ENCODE results near the gene ZNF362. TPM values are rescaled to one million over a fixed set of nuclear protein-coding genes. Genes with fewer than 3 reads are reported as not detected.
A peak's percentile ranks its signal among the peaks of the same experiment; 100 is the strongest.

The ZNF362 gene
- total and polyA plus RNA-seq, 8 donors = 1.3 to 49.8 (median 8.8) TPM

DNA sequence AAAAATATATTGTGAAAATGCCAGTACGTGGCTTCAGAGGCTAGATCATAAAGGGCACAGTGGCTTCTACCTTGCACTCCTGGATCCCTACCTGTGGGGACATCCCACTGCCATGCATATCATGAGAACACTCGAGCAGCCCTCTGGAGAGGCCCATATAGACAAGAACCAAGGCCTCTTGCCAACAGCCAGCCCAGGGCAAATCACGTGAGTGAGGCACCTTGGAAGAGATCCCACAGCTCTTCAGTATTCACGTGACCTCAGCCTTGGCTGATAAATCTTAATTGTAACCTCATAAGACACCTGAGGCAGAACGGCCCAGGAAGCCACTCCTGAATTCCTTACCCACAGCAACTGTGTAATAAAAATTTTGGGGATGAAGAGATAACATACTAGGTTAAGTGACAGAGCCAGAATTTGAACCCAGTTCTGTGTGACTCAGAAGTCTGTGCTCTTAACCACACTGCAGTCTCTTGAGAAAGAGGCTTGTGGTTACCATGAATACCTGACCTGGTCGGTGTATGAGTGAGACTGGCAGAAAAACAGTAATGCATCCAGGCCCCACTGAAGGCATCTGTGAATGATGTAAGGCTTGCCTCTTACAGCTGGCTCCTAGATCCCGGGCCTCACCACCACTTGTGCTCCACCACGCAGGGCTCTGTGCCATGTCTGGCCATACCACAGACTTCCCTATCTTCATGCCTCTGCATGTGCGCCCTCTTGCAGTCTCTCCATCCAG lies 71.5 kb downstream of the ZNF362 start:
- H3K36me3 ChIP-seq = peaks cover 96 to 100% (median 100%) of the 10 kb centered on the region in 4 donors
- no peak overlapping the region for H3K4me3 ChIP-seq
- DNase-seq = peak in 1 of 2 donors; percentile 69
- H3K27ac ChIP-seq = peak overlapping the region in 4 of 5 donors; percentile 13 to 69 (median 60)
- intact Hi-C loops (cut with DNase I; ENCODE audit: low total_unique reads) = no loop called here
- TF ChIP-seq, protein P1, sequence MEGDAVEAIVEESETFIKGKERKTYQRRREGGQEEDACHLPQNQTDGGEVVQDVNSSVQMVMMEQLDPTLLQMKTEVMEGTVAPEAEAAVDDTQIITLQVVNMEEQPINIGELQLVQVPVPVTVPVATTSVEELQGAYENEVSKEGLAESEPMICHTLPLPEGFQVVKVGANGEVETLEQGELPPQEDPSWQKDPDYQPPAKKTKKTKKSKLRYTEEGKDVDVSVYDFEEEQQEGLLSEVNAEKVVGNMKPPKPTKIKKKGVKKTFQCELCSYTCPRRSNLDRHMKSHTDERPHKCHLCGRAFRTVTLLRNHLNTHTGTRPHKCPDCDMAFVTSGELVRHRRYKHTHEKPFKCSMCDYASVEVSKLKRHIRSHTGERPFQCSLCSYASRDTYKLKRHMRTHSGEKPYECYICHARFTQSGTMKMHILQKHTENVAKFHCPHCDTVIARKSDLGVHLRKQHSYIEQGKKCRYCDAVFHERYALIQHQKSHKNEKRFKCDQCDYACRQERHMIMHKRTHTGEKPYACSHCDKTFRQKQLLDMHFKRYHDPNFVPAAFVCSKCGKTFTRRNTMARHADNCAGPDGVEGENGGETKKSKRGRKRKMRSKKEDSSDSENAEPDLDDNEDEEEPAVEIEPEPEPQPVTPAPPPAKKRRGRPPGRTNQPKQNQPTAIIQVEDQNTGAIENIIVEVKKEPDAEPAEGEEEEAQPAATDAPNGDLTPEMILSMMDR (IDR thresholded peaks at IDR 0.05) = no peak
- TF ChIP-seq POLR2AphosphoS5 (IDR thresholded peaks at IDR 0.05) (no peak), POLR2A (IDR thresholded peaks at IDR 0.05) (no peak), EP300 (IDR thresholded peaks at IDR 0.05) (no peak)
- no peaks in the 10 kb centered on the region for H3K27me3 ChIP-seq
- H3K9me3 ChIP-seq = no peaks in the 10 kb centered on the region
- peaks cover 13 to 72% (median 26%) of the 10 kb centered on the region in 4 donors for H3K4me1 ChIP-seq
- 44 to 59% (median 52%) methylated on average over 9 of the region's 9 CpGs for WGBS, 5 donors

DNA sequence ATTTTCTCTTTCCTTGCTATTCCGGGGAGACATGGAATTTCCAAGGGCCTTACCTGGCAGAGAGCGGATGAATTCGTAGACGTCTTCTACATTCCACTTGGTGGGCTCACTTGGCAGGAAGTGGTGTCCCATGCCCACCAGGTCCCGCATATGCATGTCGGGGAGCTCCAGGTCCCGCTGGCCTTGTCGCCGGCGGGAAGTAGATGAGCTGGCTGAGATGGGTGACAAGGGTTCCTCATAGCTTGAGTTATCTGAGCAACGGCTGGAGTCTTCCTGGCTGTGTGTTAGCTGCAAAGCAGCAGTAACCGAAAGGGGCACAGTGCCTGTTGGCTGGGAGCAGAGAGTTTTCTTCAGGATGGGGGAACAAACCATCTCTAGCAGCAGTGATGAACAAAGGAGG lies 72.5 kb downstream of the ZNF362 start:
- intact Hi-C loops (cut with DNase I; ENCODE audit: low total_unique reads) = no loop called here
- Histone ChIP-seq H3K4me3 (no peak overlapping the region), H3K4me1 (peaks cover 24 to 83% (median 36%) of the 10 kb centered on the region in 4 donors), H3K36me3 (peaks cover 86 to 100% (median 98%) of the 10 kb centered on the region in 4 donors), H3K9me3 (no peaks in the 10 kb centered on the region), H3K27ac (peak overlapping the region in 3 of 5 donors; percentile 67 to 99 (median 69)), H3K27me3 (no peaks in the 10 kb centered on the region)
- TF ChIP-seq POLR2AphosphoS5 (IDR thresholded peaks at IDR 0.05) (no peak), POLR2A (IDR thresholded peaks at IDR 0.05) (no peak), EP300 (IDR thresholded peaks at IDR 0.05) (no peak)
- TF ChIP-seq, protein P1 (IDR thresholded peaks at IDR 0.05) = no peak
- 95 to 97% (median 96%) methylated on average over 12 of the region's 12 CpGs for WGBS, 5 donors
- no peak for DNase-seq

DNA sequence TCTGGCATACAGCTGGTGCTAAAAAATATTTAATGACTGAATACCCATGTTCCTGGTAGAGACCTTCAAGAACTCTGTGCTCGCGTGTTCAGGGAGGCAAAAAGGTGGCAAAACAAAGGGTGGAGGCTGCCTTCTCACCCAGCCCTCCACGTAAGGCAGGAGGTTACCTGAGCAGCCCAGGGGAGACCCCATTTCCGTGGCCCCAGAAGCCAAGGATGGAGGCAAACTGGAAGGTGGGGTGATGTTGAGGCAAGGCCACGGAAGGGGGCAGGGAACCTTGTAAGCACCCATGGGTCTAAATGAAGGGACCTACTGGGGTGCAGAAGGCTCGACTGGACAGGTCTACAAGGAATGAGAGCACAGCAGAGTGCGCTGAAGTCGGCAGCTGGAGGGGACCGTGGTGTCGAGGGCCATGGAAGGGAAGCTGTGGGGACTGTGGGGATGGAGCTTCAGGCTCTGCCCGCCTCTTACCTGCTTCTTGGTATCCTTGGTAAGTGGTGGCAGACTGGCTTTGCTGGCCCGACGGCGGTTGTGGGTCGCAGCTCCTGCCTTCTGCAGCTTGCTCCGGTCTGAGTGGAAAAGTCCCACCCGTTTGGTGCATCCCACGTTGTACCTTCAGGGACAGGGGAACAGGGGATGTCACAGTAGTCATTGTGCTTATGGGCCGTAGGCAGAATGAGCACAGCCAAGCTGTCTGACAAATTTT lies 73.5 kb downstream of the ZNF362 start:
- TF ChIP-seq, protein P1 (IDR thresholded peaks at IDR 0.05) = no peak
- TF ChIP-seq POLR2A (IDR thresholded peaks at IDR 0.05) = no peak
- no peak for TF ChIP-seq EP300 (IDR thresholded peaks at IDR 0.05)
- TF ChIP-seq POLR2AphosphoS5 (IDR thresholded peaks at IDR 0.05) = no peak
- WGBS, 5 donors = 88 to 95% (median 90%) methylated on average over 19 of the region's 19 CpGs
- Histone ChIP-seq H3K36me3 (peaks cover 76 to 93% (median 92%) of the 10 kb centered on the region in 4 donors), H3K4me3 (no peak overlapping the region), H3K27me3 (no peaks in the 10 kb centered on the region), H3K27ac (peak overlapping the region in 3 of 5 donors; percentile 22 to 99 (median 67)), H3K9me3 (no peaks in the 10 kb centered on the region), H3K4me1 (peaks cover 32 to 90% (median 46%) of the 10 kb centered on the region in 4 donors)
- DNase-seq = no peak
- intact Hi-C loops (cut with DNase I; ENCODE audit: low total_unique reads) = no loop called here

DNA sequence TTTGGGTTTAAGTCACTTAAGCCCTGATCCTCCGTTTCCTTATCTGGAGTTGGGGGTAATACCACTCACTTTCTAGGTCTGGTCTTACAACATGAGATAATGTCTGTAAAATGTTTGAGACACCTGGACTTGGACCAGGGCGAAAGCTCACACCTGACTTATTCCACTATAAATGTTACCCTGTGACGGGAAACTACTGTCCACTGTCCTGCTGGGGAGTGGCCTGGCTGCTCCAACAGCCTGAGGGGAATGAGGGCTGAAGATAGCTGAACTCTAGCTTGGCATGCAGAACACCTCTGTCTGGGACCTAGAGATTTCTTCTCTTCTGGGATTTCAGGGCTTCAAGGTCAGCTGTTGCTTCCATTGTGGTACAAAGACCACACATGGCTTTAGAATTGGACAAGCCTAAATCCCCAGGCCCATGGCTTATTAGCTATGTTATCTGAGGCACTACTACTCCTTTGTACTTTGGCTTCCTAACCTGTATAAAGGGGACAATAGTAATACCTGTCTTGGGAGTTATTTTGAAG lies 74.1 kb downstream of the ZNF362 start:
- peaks cover 70 to 91% (median 87%) of the 10 kb centered on the region in 4 donors for H3K36me3 ChIP-seq
- WGBS, 5 donors = 74 to 98% (median 94%) methylated on average over 3 of the region's 3 CpGs
- peak overlapping the region in 2 of 5 donors; percentile 22 to 99 for H3K27ac ChIP-seq
- peaks cover 39 to 90% (median 52%) of the 10 kb centered on the region in 4 donors for H3K4me1 ChIP-seq
- H3K27me3 ChIP-seq = no peaks in the 10 kb centered on the region
- TF ChIP-seq, protein P1 (IDR thresholded peaks at IDR 0.05) = no peak
- TF ChIP-seq POLR2AphosphoS5 (IDR thresholded peaks at IDR 0.05) (no peak), POLR2A (IDR thresholded peaks at IDR 0.05) (no peak), EP300 (IDR thresholded peaks at IDR 0.05) (no peak)
- DNase-seq = no peak
- intact Hi-C loops (cut with DNase I; ENCODE audit: low total_unique reads) = no loop called here
- H3K4me3 ChIP-seq = no peak overlapping the region
- no peaks in the 10 kb centered on the region for H3K9me3 ChIP-seq

All from stomach (tissue), 9 donors.